GM19238 (cell line): ENCODE data around the gene SAFB.
"Not testable (repeated sequence)": the region's sequence is repeated elsewhere in the genome, so short reads cannot be mapped to it uniquely, and the experiment has no call there.

ENCODE experiments used
- DNase-seq: peaks from one replicate; pipeline ENCODE4 v3.0.0; 2011; ENCODE audit warnings: low spot score; ENCODE audit not compliant: insufficient read length

SAFB gene

DNA sequence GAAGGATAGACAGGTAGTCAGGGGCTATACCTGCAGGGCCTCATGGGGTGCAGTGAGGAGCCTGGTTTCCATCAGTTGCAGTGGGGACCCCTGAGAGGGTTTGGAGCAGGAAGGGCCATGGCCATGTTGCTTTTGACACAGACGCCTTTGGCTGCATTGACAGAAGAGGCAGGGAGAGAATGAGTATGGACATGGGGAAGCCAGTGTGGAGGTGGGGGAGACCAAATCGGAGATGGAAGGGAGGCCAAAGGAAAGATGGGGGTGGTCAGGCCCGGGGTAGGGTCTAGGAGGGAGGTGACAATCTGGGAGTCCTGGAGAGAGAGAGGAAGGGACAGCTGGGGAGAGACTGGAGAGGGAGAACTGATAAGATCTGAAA is 59.2 kb downstream of the SAFB start:
- DNase-seq: no peak

DNA sequence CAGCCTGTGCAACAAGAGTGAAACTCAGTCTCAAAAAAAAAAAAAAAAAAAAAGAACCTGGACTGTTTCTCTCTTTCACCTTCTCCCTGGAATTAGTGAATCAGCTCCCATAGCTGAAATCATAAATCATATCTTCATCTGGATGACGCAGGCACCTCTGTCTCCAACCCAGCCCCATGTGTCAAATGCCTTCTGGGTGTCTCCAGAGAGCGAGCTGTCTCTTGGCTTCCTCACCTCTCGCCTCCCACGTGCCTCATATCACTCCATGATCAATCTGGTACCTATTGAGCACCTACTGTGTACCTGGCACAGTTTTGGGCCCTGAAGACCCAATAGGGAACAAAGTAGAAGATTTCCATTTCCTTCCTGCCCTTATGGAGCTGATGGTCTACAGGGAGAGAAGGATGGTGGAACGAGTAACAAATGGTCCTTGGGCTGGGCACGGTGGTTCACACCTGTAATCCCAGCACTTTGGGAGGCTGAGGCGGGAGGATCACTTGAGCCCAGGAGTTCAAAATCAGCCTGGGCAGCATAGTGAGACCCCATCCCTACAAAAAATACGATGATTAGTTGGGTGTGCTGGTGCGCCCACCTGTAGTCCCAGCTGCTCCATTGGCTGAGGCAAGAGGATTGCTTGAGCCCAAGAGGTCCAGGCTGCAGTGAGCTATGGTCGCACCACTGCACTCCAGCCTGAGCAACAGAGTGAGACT is 60.4 kb downstream of the SAFB start:
- DNase-seq: no peak

DNA sequence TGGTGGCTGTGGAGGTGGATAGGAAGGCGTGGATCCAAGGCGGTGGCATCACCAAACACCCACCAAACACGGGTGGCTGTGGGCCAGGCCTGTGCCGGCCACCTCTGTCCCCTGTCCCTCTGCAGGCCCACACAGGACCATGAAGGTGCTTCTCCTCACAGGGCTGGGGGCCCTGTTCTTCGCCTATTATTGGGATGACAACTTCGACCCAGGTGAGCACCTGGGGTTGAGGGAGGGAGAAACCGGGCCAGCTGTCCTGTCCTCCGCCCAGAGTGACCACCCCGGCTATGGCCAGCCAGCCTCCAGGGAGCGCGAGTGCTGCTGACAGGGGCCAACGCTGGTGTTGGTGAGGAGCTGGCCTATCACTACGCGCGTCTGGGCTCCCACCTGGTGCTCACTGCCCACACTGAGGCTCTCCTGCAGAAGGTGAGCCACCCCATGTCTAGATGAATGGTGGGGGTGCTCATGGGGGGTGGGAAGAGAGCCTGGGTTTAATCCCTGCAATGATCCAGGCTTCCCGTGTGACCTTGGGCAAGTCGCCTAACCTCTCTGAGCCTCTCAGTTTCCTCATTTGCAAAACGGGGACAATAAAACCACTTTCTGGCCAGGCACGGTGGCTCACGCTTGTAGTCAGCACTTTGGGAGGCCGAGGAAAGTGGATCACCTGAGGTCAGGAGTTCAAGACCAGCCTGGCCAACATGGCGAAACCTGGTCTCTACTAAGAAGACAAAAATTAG is 62.0 kb downstream of the SAFB start:
- no peak for DNase-seq

DNA sequence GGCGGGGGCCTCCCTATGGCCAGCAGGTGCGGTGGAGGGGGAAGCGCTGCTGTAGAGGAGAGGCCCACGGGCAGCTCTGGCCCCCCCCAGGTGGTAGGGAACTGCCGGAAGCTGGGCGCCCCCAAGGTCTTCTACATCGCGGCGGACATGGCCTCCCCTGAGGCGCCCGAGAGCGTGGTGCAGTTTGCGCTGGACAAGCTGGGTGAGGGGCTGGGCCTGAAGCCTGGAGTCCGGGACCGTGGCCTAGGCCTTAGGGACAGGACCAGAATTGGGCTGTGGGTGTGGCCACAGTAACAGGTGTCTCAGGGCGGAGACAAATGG is 63.4 kb downstream of the SAFB start:
- no peak for DNase-seq

DNA sequence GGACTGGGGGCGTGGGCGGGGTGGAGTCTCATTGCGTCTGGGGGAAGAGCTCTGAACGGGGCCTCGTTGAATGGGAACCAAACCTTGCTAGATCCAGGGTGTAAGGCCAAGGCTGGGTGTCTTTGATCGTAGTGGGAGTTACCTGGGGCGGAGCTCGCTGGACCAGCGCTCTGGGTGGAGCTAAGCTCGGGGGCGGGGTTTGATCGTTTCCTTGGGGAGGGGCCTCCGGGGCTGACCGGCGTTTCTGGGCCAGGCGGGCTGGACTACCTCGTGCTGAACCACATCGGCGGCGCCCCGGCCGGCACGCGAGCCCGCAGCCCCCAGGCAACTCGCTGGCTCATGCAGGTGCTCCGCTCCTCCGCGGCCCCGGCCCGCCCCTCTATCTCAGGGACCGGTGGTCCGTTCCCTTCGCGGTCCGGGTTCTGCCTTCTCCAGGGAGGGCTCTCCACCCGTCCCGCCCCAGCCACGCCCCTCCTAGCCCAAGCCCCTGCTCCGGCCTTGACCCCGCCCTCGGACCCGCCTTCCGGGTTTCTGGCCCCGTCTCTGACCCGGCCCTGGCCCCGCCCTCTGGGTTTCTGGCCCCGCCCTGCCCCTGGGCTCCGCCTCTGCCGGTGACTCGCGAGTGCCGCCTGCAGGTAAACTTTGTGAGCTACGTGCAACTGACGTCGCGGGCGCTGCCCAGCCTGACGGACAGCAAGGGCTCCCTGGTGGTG is 63.9 kb downstream of the SAFB start:
- peak; percentile 94 for DNase-seq

DNA sequence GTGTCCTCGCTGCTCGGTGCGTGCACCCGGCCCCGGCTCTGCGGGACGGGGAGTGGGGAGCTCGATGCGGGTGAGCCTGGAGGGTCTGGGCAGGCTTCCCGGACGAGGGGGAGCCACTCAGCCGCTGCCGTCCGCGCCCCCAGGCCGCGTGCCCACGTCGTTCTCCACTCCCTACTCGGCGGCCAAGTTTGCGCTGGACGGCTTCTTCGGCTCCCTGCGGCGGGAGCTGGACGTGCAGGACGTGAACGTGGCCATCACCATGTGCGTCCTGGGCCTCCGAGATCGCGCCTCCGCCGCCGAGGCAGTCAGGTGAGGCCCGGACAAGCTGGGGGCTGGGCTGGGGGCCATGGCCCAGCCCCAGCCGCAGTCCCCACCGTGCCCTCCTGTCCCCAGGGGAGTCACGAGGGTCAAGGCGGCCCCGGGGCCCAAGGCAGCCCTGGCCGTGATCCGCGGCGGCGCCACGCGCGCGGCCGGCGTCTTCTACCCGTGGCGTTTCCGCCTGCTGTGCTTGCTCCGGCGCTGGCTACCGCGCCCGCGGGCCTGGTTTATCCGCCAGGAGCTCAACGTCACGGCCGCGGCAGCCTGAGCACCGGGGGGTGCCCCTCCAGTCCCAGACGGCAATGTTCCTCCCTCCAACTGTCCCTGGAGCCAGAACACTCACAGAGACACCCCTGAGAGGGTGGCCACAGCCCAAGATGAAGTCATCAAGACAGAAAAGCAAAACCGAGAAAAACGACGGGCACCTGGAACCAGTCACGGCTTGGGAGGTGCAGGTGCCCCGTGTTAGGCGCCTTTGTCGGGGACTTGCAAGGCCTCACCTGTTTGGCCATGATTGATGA is 64.7 kb downstream of the SAFB start:
- DNase-seq: no peak

DNA sequence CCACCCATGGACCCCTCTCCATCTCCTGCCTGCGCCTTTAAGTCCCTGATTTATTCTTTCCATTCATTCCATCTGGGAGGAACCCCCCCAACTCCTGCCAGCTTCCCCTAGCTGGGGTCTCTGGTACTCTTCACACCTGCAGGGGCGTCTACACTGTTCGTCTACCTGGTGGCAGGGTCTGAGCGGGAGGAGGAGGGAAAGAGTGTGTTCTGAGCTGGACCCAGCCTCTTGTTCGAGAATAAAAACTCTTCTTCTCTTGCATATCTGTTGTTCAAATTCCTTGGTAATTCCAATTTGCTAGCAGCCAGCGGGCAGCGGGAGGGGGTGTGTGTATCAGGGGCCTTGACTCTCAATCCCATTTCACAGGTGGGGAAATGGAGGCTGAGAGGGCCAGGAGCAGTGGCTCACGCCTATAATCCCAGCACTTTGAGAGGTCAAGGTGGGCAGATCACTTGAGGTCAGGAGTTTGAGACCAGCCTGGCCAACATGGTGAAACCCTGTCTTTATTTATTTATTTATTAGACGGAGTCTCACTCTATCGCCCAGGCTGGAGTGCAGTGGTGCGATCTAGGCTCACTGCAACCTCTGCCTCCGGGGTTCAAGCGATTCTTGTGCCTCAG is 65.5 kb downstream of the SAFB start:
- not testable (repeated sequence) for DNase-seq

DNA sequence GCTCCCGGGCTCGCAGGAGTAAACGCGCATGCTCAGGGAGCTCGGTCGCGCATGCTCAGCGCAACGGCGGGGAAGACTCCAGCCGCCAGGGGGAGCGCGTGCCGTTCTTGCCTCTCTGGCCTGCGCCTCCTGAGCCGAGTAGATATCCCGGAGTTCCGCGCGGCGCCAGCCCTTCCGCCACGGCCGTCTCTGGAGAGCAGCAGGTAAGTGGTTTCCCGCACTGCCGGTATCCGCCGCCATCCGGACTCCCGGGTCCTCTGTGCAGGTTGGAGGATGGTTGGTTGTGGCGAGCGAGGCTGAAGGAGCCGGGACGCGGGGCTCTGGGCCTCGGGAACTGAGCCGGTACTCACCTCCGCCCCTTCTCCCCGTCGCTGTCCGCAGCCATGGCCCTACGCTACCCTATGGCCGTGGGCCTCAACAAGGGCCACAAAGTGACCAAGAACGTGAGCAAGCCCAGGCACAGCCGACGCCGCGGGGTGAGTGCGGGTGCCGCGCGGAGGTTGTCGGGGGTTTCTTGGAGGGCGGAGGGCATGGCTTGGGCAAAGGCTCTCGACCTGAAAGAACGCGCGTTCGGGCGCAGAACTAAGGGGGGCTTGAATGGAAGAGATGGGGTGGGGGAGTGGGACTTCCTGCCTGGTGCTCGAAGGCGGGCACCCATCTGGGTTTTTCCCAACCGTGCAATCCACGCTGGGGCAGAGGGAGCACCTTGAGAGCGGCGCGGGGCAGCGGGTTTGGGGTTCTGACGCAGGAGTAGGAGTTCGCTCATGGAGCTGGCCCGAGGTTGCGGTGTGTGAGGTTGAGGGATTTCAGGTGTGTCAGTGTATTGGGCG is 67.5 kb downstream of the SAFB start, which contains the start of gene RPL36:
RPL36 (plus strand) TSS at position 171 of the 830 bp plus-strand sequence; CDS start at position 384, 213 bp downstream.
- DNase-seq: peak; percentile 98

DNA sequence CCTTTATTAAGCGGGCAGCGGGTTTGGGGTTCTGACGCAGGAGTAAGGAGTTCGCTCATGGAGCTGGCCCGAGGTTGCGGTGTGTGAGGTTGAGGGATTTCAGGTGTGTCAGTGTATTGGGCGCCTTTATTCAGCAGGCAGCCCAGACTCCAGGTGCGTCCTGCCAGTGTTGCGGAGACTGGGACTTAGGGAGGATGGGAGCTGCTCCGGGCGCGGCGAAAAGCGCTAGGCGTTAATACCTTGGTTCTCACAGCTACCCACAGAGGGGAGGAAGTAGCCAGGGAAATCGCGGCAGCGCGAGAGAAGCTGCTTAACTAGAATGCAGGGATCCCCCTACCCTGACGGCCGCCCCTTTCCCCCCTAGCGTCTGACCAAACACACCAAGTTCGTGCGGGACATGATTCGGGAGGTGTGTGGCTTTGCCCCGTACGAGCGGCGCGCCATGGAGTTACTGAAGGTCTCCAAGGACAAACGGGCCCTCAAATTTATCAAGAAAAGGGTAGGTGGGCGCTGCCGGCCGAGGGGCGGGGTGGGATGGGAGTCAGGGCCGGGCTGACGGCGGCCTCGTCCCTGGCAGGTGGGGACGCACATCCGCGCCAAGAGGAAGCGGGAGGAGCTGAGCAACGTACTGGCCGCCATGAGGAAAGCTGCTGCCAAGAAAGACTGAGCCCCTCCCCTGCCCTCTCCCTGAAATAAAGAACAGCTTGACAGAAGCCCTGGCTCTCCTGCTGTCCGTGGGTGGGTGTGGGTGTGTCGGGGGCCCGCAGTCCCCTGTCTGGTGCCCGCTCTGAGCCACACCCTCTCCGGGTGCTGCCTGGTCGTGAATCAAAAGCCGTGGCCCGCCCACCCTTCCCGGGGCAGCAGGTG is 68.3 kb downstream of the SAFB start:
- no peak for DNase-seq

DNA sequence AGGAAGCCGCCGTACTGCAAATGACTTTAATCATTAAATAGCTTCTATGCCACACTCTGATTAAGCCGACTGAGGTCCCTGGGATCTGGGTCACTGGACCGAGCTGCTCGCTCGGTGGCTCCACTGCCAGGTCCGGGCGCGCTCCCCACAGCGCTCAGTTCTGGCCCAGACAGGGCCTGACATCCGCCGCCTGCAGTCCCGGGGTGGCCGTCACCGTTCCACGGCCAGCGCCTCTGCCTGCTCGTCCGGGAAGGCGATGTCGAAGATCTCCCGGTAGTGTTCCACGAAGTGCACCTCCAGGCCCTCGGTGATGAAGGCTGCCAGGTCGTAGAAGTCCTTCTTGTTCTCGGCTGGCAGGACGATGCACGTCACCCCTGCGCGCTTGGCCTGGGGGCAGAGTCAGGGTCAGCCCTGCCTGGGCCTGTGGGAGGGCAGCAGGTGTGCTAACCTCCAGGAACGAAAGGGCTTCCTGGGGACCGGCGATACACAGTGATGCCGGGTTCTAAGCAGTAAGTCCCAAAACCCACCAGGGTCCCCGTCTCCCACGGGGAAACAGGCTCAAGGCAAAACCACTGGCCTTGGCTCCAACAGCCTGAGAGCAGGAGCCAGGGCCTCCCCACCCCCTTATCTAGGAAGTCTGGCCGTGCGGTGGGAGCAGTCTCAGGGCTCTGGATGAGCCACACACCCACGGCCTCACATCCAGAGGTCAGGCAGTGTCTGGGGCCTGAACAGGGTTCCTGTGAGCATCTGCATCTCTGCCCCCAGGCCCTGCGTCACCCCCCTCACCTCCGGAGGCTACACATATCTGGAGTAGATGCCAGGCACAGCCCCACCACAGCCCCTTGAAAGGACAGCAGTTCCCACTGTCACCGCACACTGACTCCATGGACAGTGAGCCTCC is 69.2 kb downstream of the SAFB start:
- no peak for DNase-seq

DNA sequence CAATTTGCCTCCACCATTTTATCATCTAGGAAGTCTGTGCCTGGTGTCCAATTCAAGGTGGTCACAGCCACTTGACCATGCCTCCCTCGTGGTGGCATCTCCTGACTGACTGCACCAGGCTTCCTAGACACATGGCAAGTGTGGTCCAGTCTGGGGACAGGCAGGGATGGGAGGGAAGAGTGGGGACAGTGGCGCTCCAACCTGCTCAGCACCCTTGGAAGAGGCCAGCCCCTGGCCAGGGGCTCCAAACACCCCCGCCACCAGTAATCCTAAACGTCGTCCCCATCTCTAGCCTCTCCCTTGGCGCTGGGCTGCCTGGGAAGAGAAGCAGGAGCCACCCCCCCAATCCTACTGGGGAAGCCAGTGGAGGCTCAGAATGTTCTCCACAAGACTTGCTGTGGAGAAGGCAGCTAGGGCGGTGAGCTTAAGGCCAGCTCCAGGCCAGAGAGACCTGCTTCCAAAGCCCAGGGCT is 69.9 kb downstream of the SAFB start:
- DNase-seq: no peak

DNA sequence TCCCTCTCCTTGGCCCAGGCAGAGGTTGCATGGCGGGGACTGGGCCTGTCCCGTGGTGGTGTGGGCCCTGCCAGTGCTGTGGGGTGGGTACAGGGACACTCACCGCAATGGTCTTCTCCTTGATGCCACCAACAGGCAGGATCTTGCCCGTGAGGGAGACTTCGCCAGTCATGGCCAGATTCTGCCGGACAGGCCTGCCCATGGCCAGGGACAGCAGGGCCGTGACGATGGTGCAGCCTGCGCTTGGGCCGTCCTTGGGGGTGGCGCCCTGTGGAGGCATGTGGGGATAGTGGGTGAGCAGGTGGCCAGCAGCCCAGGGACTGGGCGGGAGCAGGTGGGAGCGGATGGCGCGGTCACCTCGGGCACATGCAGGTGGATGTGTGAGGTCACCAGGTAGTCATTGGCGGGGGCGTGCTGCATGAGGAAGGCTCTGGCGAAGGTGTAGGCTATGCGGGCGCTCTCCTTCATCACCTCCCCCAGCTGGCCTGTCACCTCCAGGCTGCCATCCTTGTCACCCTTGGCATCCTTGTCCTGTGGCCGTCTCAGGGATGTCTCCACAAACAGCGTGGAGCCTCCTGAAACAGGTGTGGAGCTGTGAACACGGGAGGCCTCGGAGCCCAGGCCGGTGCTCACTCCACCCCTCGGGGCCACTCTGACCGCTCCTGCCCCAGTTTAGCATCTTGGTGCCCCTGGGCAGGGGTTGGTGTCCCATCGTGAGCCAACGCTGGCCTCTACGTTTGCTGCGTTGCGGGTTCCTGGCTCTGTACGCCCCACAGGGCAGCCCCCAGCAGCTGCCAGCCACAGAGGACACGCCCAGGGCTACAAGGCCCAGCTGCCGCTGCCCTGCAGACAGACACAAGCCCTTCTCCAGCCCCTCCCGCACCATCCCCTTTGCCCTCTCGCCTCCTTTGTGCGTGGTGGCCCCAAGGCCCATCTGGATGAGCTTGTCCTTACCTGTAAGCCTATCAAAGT is 70.6 kb downstream of the SAFB start:
- no peak for DNase-seq

DNA sequence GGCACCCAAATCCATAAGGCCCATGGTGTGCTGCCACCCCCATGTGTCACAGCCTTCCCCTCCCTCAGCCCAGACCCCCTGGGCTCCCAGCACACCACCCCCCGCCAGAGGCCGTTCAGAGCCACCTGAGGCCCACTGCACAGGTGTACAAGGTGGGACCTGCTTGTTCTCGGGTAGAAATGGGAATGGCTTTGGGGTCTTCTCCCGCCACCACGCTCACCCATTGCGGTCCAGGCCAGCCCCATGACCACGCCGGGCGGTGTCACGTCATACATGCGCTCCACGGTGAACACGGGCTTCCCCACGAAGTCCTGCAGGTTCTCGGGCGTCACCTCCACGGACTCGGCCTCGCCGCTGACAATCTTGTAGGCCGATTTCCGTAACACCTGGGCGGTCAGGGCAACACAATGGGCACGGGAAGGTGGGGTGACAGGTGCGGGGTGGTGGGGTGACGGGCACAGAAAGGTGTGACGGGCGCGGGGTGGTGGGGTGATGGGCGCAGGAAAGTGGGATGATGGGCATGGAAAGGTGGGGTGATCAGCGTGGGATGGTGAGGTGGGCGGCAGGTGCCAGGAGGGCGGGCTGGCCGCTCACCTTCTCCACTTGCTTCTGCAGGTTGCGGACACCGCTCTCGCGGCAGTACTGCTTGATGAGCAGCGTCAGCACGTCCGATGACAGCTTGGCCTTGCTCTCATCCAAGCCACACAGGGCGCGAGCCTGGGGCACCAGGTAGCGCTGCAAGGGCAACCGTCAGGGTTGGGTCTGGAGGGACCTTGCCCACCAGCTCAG is 71.5 kb downstream of the SAFB start:
- no peak for DNase-seq

DNA sequence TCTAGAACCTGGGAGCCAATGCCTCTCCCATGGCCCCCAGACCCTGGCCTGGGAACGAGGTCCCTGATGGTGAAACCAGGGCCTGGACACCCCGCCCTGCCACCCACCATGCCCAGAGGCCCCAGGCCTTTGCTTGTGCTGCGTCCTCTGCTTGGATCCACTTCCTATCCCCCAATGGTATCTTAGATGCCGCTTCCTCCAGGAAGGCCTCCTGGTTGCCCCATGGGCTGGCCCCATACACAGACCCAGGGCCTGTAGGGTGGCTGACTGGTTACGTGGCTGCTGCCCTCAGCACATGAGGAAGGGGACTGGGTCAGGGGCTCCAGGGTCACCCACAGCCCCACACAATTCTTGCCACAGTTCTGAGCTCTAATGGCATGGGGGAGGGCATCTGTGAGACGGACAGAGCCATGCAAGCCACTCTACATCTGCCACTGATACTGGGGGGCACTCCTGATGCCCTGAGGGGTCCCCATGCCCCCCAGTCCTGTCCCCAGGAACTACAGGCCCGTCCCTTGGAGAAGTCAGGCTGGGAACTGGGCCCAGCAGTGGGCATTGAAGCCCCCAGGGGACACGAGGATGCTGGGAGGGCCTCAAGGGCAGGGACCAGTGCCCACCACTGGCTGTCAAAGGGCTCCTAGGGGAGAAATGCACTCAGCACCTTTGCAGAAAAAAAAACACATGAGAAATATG is 72.2 kb downstream of the SAFB start:
- DNase-seq: no peak

DNA sequence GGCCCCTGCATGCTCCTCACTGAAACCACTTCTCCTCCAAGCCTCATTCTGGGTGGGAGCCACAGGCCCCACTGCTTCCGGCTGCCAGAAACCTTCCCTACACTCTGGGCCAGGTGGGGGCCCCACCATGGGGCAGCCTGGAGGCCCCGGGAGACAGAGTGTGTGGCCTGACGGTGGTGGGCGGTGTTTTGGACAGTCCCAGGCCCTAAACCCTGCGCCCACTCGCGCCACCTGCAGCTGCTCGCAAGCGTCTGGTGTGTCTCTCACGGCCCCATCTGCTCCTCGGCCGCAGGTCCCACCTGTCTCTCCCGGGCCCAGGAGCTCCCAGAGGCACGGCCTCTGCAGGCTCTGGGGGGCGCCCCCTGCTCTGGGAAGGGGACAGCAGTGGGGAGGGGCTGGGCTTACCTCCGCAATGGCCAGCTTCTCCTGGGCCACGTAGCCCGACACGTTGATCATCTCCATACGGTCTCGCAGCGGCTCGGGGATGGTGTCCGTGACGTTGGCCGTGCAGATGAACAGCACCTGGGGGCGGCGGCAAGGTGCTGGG is 72.8 kb downstream of the SAFB start:
- no peak for DNase-seq
